HUDEP-2 (cell line): Measurements from ENCODE around the gene ABCF1.

Experiments
- DNase-seq, 76 experiments: peaks; one replicate each; lab custom pipeline; 2025; ENCODE audit not compliant: unreplicated experiment in 76 of 76; lab: John Stamatoyannopoulos, UW

ABCF1 gene

DNA sequence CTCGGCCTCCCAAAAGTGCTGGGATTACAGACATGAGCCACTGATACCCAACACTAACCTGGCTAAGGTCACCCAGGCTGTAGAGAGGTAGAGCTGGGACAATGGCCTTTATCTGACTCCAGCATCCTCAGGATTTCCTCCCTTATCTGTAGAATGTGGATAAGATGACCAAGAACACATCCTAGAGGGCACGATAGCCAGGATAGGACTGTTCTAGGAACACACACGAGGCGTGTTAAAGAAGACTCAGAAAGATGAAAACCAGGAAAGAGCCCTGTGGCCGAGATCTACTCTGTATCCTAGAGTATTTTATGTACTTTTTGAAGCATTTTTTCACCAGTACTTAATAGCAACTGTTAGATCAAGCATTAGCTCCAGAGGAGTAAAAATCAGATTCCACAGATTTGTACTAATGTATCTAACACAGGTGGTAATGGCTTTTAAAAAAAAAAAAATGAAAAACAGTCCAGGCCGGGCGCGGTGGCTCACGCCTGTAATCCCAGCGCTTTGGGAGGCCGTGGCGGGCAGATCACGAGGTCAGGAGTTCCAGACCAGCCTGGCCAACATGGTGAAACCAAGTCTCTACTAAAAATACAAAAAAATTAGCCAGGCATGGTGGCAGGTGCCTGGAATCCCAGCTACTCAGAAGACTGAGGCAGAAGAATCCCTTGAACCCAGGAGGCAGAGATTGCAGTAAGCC is 28.5 kb downstream of the ABCF1 start:
- DNase-seq: no peak

DNA sequence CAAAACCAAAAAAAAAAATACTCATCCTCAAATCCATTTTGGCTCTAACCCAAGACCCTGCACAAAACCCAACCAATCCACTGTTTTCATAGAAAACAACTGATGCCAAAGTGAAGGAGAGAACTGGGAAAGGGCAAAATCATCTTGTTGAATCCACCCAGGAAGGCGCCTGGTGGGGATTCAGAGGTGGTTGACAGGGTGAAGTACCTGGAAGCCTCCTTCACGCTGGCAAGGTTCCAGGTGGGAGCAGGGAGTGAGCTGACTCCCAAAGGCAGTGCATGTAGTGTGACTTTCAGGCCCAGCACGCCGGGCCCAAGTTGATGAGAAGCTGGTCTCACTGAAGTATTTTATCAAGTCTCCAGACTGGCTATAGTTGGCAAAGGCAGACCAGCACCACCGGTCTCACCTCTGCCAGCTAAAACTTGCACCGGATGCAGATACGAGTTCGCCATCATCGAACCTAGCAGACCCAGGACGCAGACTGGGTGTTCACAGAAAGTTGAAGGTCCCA is 29.3 kb downstream of the ABCF1 start:
- peak in 1 of 76 experiments; percentile 31 for DNase-seq

DNA sequence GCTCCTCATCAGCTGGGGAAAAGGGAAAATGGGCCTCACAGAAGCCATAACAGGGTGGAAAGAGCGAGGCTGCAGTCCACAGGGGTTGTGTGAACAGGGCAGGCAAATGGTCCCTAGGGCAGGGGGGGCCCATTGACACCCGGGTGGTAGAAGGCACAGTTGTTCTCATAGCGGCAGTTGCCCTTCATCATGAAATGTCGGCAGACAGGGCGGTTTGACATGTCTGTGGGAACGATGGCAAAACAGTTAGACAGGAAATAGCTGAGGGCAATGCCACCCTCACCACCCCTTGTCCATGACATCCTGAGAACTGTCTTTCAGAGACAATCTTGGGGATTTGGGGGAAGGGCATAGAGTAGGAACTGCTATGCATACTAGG is 30.2 kb downstream of the ABCF1 start:
- DNase-seq: no peak

DNA sequence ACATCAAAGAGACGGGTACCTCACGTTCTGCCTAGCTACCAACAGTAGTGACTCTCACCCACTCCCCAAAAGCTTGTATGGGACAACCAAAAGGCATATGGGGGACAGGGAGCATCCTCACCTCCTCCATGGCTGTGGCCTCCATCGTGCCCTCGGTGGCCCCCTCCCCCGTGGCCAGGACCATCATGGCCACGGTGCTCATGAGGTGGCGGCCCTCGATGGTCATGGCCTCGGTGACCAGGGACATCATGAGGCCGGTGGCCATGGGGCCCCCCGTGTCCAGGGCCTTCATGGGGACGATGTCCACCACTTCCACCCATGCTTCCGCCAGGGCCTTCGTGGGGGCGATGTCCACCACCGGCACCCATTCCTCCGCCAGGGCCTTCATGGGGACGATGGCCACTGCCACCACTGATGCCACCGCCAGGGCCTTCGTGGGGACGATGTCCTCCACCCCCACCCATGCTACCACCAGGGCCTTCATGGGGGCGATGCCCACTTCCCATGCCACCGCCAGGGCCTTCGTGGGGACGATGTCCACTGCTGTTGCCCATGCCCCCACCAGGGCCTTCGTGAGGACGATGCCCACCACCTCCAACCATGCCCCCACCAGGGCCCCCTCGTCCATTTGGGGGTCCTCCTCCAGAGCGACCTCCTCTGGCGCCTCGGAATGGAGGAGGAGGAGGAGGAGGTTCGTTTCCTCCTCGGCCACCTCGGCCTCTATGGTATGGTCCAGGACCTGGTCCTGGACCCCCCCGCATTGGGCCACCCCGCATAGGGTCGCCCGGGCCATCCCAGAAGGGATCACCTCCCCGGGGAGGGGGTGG is 30.8 kb downstream of the ABCF1 start:
- no peak for DNase-seq

DNA sequence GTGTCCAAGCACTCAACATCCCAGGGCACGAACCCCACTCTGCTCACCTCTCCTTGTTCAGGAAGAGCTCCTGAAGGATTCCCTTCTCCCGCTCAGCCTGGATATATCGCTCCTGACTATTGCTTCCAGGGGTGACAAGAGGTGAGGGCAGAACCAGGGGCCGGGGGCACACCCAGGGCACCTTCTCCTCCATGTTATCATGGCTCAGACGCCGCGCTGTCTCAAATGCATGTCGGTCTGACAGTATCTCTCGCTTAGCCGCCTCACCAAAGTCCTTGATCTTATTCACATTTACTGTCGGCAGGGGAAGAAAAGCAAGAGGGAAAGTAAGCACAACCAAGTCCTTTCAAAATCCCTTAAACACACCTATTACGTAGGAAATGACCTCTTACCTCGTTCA is 32.7 kb downstream of the ABCF1 start:
- DNase-seq: no peak

DNA sequence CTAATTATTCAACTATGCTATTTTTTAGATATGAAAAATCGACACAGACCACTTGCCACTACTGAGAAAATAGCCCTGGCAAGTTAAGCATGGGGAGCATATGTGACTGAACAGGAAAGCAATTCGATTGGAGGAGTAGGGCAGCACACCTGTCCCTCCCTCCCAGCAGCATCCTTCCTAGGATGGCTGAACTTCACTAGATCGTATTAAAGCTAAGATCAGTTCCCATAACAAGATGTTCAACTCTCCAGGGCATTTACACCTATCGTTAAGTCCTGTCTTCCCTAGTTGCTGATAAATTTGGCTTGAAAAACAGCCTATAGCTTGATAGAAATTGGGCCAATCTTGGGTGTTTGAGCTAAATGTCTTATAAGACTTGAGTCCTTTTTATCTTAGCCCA is 38.8 kb downstream of the ABCF1 start:
- DNase-seq: no peak

DNA sequence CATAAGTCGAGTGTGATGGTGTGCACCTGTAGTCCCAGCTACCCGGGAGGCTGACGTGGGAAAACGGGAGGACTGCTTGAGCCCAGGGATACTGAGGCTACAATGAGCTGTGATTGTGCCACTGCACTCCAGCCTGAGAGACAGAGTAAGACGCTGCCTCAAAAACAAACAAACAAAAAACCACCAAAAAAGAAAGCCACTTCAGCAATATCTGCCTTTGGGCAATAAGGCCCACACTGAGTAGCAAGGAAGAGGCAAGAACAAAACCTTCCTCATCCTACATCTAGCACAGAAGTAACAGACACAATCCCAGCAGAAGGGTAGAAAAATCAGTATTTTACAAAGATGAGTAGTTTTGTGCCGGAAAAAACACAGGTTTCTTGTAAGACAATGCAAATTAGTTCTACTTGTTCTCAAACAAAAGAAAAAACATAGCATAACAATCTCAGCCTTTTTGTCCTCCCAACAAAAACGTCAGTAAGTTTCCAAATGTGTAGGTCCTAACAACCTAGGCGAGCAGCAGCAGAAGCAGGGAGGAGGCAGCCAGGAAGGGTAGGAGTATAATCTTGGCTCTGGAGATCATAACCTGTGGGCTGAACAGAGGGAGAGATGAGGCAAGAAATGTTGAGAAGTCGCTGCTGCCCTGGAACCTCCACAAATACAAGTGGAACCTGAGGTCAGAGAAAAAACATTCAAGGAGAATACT is 40.1 kb downstream of the ABCF1 start:
- DNase-seq: no peak

DNA sequence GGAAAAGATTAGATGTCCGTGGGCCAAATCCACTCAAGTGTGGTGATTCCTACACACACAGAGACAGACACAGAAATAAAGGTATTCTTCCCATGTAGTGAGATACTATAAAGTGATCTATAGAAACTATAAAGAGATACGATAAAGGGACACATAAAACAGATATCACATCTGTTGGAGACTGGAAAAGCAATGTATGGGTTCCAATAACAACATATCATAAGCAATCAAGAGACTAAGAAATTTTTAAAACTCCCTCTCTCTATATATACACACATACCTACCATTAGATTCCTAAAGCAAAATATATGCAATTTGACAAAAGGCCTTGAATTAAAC is 40.6 kb downstream of the ABCF1 start:
- DNase-seq: no peak

DNA sequence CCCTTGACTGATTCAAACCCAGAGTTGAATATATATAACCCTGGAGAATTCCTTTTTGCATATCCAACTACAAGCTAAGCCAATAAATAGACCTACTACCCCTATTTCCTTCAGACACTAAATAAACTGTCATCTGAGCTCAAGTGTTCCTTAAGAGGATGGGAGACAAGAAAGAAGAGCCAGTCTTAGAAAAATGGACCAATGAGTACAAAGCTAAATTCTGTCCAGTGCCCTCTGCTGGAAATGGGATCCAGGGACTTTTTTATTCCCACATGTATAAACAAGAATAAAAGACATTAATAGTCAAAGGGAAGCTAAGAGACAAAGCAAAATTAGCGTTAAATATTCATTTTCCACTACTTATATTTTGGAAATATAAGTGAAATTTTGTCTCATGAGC is 41.0 kb downstream of the ABCF1 start:
- peak in 7 of 76 experiments; percentile 16 to 37 (median 22) for DNase-seq

DNA sequence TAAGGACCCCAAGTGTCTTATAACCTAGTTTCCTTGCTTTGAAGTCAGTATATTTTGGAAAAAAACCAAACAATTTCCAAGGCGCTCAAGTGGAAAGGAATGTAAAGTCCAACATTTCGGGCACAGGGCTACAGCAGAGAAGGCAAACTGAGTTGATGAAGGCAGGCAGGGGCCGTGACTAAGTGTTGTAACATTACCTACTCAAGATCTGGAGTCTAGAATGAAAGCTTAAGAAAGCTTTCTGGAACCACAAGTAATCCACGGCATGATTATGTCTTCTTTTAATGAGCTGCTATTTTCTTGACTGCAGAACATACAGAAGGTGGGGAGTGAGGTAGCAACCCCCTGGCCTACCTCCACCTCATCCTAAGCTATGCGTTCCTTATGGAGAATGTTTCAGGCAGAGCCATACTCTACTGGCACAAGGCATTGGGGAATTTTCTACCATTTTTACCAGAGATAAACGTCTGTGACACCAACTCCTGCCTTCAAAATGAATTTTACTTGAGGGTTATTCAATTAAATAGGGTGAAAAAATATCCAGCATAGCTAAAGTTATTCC is 41.5 kb downstream of the ABCF1 start:
- DNase-seq: no peak

DNA sequence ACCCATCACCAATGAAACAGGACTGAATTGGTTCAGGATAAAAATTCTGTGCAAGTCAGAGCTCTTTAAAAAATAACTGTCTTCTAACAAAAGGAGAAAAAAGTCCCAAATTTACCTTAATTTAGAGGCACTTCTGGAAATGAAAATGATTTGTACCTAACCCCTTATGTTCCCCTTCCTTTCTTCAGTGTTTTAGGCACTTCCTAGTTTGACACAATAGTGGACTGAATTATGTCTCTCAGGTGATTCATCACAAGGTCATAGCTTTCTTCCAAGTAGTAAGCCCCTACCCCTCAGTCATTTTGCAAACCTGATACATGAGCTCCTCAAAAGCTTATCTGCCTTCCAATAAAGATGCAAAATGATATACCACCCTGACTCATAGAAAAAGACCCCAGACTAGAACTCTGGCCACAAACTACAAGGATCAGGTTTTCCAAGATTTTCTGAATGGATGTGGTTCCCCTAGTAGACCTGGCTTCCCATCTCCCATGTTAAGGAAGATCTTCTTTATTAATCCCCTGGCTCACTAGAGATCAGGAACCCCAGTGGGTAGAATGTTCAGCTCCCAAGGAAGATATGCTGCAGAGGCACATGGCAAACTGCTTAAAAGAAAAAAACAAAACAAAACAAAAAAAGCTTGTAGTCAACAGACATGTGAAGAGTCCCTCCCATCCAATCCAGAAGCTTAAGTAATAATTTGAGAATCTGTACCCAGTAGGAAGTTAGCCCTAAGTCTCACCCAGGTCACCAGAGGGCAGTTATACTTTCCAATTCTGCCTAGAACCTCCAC is 42.2 kb downstream of the ABCF1 start:
- peak in 1 of 76 experiments; percentile 13 for DNase-seq

DNA sequence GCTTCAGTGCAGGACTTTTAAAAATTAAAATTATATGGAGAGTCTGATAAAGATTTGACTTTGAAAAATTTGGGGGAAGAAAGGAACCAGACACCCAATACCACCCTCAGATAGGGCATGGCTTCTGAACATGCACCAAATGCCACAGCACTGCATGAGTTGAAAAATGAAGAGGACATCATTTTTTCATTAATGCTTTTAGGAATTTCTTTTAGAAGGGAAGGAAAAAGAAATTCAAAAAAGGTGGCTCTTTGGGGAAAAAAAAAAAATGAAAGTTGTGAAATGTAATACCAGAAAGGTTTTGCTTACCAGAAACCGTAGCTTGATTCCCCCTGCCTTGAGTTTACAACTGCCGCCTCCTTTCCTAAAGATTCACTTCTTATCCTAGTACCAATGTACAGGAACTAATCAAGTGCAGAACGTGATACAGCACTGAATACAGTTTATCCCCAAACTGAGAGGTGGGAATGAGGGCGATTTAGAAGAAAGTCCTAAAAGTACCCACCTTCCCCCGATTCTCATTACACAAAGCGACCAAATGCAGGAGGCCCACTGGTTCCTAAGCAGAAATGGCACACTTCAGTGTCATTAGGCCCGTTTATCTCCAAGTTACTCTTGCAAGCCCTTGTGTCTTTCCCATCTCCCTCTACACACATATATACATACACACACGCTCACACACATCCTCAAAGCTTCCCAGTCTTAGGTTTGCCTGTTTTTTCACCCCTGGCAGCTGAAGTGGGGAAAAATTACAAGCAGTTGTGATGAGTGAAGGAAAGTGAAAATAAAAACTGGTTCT is 43.0 kb downstream of the ABCF1 start:
- peak in 12 of 76 experiments; percentile 27 to 55 (median 44) for DNase-seq

DNA sequence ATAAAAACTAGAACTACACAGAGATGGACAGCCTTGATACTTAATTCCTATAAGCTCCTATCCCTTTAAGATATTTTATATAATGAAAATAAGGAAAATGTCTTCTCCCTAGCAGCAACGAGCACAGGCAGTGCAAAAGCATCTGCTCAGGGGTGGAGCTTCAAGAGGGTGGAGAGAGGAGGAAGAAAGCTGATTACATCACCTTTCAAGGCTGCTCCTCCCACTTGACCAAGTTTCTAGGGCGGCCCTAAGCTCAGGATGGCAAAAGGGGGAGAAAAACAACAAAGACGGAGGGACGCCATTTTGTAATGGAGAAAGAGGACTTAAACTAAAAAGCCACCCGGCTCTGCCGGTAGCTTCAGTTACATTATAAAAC is 43.6 kb downstream of the ABCF1 start:
- peak in 74 of 76 experiments; percentile 54 to 99 (median 94) for DNase-seq

DNA sequence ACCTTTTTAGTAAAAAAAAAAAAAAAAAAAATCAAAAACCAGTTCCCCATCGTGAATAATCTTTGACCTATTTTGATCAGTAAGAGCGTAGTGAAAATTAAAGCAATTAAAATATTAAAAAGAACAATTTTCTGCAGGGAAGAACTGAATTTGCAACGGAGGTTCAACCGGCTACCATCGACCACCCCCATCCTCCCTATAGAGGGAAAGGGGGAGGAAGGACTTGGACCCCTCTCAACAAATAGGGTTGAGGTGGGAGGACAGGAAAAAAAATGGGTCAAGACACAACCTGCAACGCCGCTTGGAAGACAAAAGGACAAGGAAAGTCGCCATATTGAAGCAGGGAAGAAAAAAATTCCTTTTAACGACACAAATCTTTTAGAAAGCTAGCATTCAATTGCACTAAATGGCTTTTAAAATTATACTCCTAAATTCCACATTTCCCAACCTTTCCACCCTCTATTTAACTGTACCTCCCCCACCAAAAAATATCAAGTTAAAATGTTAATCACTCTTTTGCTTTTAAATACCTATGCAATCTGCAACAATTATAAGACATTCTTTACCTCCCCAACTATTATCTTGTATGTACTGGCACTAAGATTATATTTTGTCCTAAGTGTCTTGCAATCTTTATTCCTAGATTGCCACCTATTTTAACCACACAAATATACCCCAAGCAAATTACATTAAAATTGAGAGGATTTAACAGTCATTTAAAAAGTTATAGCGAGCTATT is 44.1 kb downstream of the ABCF1 start:
- peak in 72 of 76 experiments; percentile 23 to 88 (median 64) for DNase-seq

DNA sequence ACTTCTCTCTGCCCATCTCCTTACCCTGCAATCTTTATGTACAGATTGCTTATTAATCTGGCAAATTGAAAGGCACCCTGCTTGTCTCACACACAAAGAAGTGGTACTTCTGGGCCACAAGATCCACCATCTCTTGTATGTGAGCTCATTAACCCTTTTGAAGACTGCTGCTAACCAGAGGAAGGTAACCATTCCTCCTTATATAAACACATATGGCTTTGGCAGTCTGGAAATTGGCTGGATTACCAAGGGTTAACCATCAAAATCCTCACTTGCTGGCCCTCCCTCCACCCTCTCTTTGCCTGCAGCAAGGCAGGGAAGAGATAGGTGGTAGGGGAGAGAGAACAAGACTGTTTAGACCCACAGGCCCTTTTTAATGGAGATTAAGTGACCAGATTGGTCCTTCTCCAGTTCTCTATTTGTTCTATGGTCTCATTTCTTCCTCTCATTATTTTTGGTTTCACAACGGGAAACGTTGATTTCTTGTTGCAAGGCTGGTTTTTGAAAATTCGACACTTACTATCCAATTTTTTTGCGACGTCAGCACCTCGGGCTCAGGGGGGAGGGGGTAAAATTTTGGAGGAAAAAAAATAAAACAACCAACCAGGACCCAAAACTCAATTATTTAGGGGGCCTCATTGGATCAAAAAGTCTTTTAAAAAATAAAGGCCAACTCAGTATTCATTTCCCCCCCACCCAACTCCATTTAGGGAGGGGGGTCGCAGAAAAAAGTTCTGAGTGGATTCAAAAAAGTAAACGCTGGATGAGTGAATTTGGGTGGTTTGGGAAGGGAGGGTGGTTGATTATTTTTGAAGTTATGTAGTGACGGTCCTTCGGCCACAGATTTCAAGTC is 44.9 kb downstream of the ABCF1 start:
- DNase-seq: peak in 36 of 76 experiments; percentile 10 to 80 (median 48)

DNA sequence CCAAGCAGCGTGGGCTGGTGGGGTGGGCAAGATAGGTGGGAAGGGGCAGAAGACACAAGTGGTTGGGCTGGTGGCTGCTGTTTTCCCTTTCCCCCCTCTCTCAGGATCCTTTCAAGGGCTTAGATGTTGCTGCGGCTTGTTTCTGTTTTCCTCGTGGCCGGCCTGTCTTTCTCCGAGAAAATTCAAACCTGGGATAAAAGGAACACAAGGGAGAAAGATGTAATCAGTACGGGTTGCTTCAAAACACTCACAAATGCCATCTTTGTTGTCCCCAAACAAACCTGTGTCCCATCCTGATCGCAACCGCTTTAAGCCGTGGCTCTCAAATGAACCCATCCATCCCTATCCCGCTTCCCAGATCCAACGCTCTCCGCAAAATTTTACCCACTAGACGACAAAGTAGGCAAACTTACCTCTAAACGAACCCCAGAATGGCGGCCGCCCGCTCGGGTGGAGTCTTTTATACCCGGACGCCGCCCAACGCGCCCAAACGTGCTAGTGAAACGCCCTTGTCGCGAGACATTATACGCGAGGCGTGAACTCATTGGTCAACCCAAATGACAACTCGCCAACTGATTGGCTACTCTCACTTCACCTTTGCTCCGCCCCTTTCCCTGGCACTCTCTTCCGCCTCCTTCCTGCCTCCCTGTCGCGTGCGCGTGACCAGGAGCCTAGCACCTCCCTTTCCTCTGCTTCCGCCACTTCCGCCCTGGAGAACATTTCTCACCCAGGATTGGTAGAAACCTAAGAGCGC is 45.7 kb downstream of the ABCF1 start, which contains the start of gene PPP1R10:
Gene PPP1R10, minus strand, starts transcription at position 433 of the 754 bp plus-strand sequence. CDS start 7,299 bp downstream, outside the sequence.
- peak in 75 of 76 experiments; percentile 97 to 100 (median 100) for DNase-seq
